ENCODE results near the gene BABAM2. TPM values are rescaled to one million over a fixed set of nuclear protein-coding genes. Genes with fewer than 3 reads are reported as not detected.

The BABAM2 gene
- total RNA-seq, 4 donors from 2014 or later, result 33.2 to 70.3 (median 38.6) TPM

DNA sequence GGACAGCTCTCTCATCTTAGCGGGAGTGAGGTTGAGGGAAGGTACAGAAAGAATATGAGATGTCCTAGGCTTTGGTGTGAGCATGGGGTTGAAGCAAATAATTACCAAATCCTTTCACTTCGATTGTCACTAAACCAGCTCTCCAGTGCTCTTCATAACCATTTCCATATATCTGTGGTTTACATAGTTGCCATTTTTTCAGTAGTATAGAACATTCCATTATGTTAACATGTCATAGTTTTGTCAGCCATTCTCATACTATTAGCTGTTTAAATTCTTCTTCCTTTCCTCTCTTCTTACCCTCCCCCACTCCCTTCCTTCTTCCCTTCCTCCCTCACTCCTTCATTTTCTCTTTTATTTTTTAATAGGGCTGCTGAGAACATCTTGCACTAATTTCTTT, 205.9 kb downstream of the BABAM2 start:
- intact Hi-C loops (cut with DNase I), result no loop called here
- Histone ChIP-seq H3K4me3 (replicated peaks in 1 of 3) (no peak overlapping the region), H3K4me1 (no peaks in the 10 kb centered on the region), H3K27me3 (no peaks in the 10 kb centered on the region), H3K27ac (no peak overlapping the region), H3K9me3 (no peaks in the 10 kb centered on the region), H3K36me3 (no peaks in the 10 kb centered on the region)
- no peak for DNase-seq
- no peak for TF ChIP-seq POLR2A (IDR thresholded peaks at IDR 0.05)
- TF ChIP-seq, protein P1, sequence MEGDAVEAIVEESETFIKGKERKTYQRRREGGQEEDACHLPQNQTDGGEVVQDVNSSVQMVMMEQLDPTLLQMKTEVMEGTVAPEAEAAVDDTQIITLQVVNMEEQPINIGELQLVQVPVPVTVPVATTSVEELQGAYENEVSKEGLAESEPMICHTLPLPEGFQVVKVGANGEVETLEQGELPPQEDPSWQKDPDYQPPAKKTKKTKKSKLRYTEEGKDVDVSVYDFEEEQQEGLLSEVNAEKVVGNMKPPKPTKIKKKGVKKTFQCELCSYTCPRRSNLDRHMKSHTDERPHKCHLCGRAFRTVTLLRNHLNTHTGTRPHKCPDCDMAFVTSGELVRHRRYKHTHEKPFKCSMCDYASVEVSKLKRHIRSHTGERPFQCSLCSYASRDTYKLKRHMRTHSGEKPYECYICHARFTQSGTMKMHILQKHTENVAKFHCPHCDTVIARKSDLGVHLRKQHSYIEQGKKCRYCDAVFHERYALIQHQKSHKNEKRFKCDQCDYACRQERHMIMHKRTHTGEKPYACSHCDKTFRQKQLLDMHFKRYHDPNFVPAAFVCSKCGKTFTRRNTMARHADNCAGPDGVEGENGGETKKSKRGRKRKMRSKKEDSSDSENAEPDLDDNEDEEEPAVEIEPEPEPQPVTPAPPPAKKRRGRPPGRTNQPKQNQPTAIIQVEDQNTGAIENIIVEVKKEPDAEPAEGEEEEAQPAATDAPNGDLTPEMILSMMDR (IDR thresholded peaks at IDR 0.05), result no peak
- 97 to 98% methylated on average over 2 of the region's 2 CpGs for WGBS, 2 donors

DNA sequence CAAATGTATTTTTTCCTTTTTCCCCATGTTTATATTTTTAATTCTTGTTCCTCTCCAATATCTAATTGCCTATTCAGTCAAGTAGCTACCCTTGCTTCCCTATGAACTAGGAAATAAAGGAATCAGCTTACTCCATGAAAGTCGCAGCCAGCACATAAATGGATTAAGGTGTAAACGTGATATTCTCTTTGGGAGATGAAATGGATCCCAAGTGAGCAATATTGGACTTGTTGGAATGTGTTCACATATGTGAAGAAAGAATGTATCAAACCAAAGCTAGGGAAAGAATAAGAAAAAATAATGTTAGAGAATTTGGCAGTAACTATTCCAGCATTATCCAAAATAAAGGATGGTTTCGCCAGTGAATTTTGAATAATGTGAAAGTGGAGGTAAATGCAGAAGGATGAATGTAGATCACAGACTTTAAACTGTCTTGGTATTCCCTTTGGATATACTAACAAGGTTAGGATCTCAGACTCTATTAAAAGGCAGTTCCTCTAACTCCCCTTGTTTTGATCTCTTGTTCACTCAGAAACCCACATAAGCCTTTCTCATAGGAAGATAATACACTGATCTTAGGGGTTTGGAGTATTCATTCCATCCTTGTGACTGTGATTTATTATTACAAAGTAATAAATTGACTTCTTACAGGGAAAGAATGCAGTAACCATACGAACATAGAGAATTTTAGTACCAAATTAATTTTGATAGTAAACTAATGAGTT, 208.1 kb downstream of the BABAM2 start:
- Histone ChIP-seq H3K27ac (no peak overlapping the region), H3K4me3 (replicated peaks in 1 of 3) (no peak overlapping the region), H3K4me1 (peaks cover 0 to 7% of the 10 kb centered on the region in 2 donors), H3K9me3 (no peaks in the 10 kb centered on the region), H3K36me3 (no peaks in the 10 kb centered on the region), H3K27me3 (no peaks in the 10 kb centered on the region)
- intact Hi-C loops (cut with DNase I), result no loop called here
- TF ChIP-seq POLR2A (IDR thresholded peaks at IDR 0.05), result no peak
- TF ChIP-seq, protein P1 (IDR thresholded peaks at IDR 0.05), result no peak
- no peak for DNase-seq
- 85 to 89% methylated on average over 4 of the region's 4 CpGs for WGBS, 2 donors

DNA sequence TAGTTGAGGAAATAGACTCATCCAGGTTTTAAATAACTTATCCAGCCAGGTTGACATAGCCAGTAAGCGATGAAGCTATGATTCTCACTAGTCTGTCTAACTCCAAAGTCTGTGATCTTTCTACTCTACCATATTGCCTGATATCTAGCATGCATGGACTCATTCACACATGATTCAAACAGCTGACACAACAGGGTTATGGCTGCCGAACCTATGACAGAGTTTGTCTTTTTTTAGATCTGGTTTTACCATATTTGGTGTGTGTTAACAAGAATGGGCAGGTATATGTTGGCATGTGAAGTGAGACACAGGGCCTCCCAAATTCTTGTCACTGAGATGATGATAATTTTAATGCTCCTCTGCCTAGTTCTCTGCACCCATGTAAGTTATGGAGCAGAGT, 210.6 kb downstream of the BABAM2 start:
- no peaks in the 10 kb centered on the region for H3K9me3 ChIP-seq
- intact Hi-C loops (cut with DNase I), result no loop called here
- no peak for TF ChIP-seq POLR2A (IDR thresholded peaks at IDR 0.05)
- TF ChIP-seq, protein P1 (IDR thresholded peaks at IDR 0.05), result no peak
- no peaks in the 10 kb centered on the region for H3K36me3 ChIP-seq
- no peak overlapping the region for H3K27ac ChIP-seq
- DNase-seq, result no peak
- WGBS, 2 donors, result 88 to 93% methylated on average over 2 of the region's 2 CpGs
- peaks cover 0 to 7% of the 10 kb centered on the region in 2 donors for H3K4me1 ChIP-seq
- no peak overlapping the region for H3K4me3 ChIP-seq (replicated peaks in 1 of 3)
- no peaks in the 10 kb centered on the region for H3K27me3 ChIP-seq

DNA sequence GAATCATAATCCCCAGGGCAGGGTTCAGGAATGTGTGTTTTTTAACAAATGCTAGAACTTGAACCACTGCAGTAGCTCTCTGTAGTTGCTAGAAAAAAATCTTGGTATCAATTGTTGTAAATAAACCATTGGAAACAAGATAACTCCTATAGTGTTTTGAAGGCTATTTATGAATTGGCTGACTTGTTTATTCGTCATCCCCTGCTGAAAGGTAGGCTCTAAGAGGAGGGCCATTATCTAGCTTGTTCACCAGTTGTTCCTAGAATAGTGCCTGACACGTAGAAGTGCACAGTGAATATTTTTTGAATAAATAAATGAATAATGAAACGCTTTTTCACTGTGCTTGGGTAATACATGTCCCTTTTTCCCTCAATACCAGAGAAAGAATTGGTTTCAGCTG, 211.4 kb downstream of the BABAM2 start:
- peaks cover 0 to 7% of the 10 kb centered on the region in 2 donors for H3K4me1 ChIP-seq

DNA sequence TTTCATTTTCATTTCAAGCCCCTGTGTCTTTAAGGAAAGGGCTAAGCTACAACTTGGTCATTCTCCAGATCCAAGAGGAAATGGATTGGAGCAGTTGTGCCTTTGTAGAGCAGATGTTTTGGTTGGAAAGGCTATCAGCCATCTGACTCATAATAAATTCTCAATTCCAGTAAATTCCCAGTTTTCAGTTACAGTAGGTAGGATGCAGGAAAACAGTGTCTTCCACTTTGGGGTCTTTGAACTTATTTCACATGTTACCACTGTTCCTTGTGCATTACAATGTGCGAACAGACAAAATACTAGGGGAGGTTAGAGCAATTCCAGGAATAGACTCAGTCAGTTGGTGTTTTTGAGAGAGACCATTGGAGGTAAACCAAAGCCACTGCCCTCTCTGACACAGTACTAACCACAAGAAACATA, 211.9 kb downstream of the BABAM2 start:
- Histone ChIP-seq H3K4me1 (peaks cover 0 to 7% of the 10 kb centered on the region in 2 donors), H3K9me3 (no peaks in the 10 kb centered on the region), H3K36me3 (no peaks in the 10 kb centered on the region), H3K4me3 (replicated peaks in 1 of 3) (no peak overlapping the region), H3K27me3 (no peaks in the 10 kb centered on the region), H3K27ac (peak overlapping the region in 2 of 3 donors; percentile 18 to 46)
- intact Hi-C loops (cut with DNase I), result no loop called here
- no peak for DNase-seq
- TF ChIP-seq, protein P1 (IDR thresholded peaks at IDR 0.05), result no peak
- no peak for TF ChIP-seq POLR2A (IDR thresholded peaks at IDR 0.05)
- 60 to 67% methylated on average over 1 of the region's 1 CpG for WGBS, 2 donors

More for the DNA sequence above, 211.4 kb downstream of the BABAM2 start:
- H3K9me3 ChIP-seq, result no peaks in the 10 kb centered on the region
- H3K4me3 ChIP-seq (replicated peaks in 1 of 3), result no peak overlapping the region
- intact Hi-C loops (cut with DNase I), result no loop called here
- no peak overlapping the region for H3K27ac ChIP-seq
- no peaks in the 10 kb centered on the region for H3K36me3 ChIP-seq
- TF ChIP-seq, protein P1 (IDR thresholded peaks at IDR 0.05), result no peak
- TF ChIP-seq POLR2A (IDR thresholded peaks at IDR 0.05), result no peak
- WGBS, 2 donors, result 78 to 80% methylated on average over 3 of the region's 3 CpGs
- DNase-seq, result no peak
- no peaks in the 10 kb centered on the region for H3K27me3 ChIP-seq

Data from thyroid gland (tissue), 4 donors.